ENCODE measurements around the gene CACNA2D2. TPM values are rescaled to one million over a fixed set of nuclear protein-coding genes. Genes with fewer than 3 reads are reported as not detected.
A peak's percentile ranks its signal among the peaks of the same experiment; 100 is the strongest.

Gene CACNA2D2
- total RNA-seq, 2 experiments from 2014 or later: 0.78 to 0.95 TPM

GRCh38 chr3:50537421-50538129 lies 34.1 kb upstream of the CACNA2D2 start:
- no peak for ATAC-seq
- POLR2A ChIA-PET: no interaction called here
- CTCF ChIA-PET: interaction anchor here (1.8 to 2.2 kb wide), 2 partner anchors 13 to 31 kb away, joined by 3 to 5 read pairs; partner anchors contain the start of gene HEMK1
- Mint-ChIP-seq H3K4me3 (no peak overlapping the region), H3K27me3 (ENCODE audit: low read depth) (peaks cover 32% of the 10 kb centered on the region), H3K4me1 (ENCODE audit: low read depth) (no peaks in the 10 kb centered on the region), H3K9me3 (ENCODE audit: insufficient read depth) (no peaks in the 10 kb centered on the region), H3K27ac (no peak overlapping the region), H3K36me3 (ENCODE audit: low read depth) (no peaks in the 10 kb centered on the region)
- no peak for DNase-seq

DNA sequence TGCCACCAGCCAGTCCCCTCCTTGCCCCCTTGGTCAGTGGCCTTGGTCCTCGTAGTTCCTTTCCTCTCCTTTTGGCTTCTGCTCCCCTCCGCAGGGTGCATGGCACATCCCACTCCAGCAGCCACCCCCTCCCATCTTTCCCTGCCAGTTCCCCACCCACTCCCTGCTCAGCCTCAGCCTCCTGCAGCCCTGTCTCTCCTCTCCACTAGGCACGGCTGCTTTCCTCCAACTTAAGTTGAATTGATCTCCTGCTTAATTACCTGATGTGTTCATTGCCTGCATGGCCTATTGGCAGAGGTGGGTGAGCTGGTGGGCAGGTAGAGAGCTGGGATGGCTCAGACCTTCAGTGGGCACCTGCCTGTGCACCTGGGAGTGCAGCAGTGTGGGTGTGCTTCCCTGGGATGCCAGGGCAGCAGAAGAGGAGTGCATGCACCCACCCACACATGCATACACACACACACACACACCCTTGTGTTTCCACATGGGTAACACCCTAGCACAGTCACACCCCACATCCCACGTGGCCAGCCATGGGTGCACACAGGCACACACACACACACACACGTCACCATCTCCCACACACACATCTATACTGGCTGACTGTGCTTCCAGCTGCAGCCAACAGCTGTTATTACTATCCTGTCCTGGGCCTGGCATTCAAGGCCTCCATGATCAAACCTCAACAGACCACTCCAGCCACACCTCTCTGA lies 33.2 kb upstream of the CACNA2D2 start:
- Mint-ChIP-seq H3K36me3 (ENCODE audit: low read depth) (no peaks in the 10 kb centered on the region), H3K4me1 (ENCODE audit: low read depth) (no peaks in the 10 kb centered on the region), H3K27me3 (ENCODE audit: low read depth) (peaks cover 40% of the 10 kb centered on the region), H3K4me3 (no peak overlapping the region), H3K27ac (no peak overlapping the region), H3K9me3 (ENCODE audit: insufficient read depth) (no peaks in the 10 kb centered on the region)
- ChIA-PET CTCF (interaction anchor here (1.8 kb wide), 1 partner anchor 32 kb away, joined by 3 read pairs; the partner anchor contains the start of gene HEMK1), POLR2A (no interaction called here)
- no peak for ATAC-seq
- DNase-seq: no peak

GRCh38 chr3:50534681-50535330 lies 31.4 kb upstream of the CACNA2D2 start:
- ATAC-seq (no peak), DNase-seq (no peak)
- Mint-ChIP-seq H3K4me1 (ENCODE audit: low read depth) (no peaks in the 10 kb centered on the region), H3K27ac (no peak overlapping the region), H3K27me3 (ENCODE audit: low read depth) (peaks cover 44% of the 10 kb centered on the region), H3K4me3 (no peak overlapping the region), H3K36me3 (ENCODE audit: low read depth) (no peaks in the 10 kb centered on the region), H3K9me3 (ENCODE audit: insufficient read depth) (no peaks in the 10 kb centered on the region)
- POLR2A ChIA-PET: no interaction called here
- CTCF ChIA-PET: interaction anchor here (1.4 kb wide), 1 partner anchor 15 kb away, joined by 3 read pairs; no protein-coding TSS in a partner anchor

GRCh38 chr3:50533807-50534461 lies 30.5 kb upstream of the CACNA2D2 start:
- Mint-ChIP-seq H3K4me3 (no peak overlapping the region), H3K27ac (no peak overlapping the region), H3K4me1 (ENCODE audit: low read depth) (no peaks in the 10 kb centered on the region), H3K36me3 (ENCODE audit: low read depth) (no peaks in the 10 kb centered on the region), H3K9me3 (ENCODE audit: insufficient read depth) (no peaks in the 10 kb centered on the region), H3K27me3 (ENCODE audit: low read depth) (peaks cover 44% of the 10 kb centered on the region)
- CTCF ChIA-PET: interaction anchor here (1.4 kb wide), 1 partner anchor 16 kb away, joined by 3 read pairs; no protein-coding TSS in a partner anchor
- POLR2A ChIA-PET: no interaction called here
- no peak for ATAC-seq
- no peak for DNase-seq

GRCh38 chr3:50533316-50533715 lies 29.9 kb upstream of the CACNA2D2 start:
- POLR2A ChIA-PET: no interaction called here
- CTCF ChIA-PET: no interaction called here
- no peak for ATAC-seq
- Mint-ChIP-seq H3K36me3 (ENCODE audit: low read depth) (no peaks in the 10 kb centered on the region), H3K4me3 (no peak overlapping the region), H3K4me1 (ENCODE audit: low read depth) (no peaks in the 10 kb centered on the region), H3K27me3 (ENCODE audit: low read depth) (peaks cover 43% of the 10 kb centered on the region), H3K9me3 (ENCODE audit: insufficient read depth) (no peaks in the 10 kb centered on the region), H3K27ac (no peak overlapping the region)
- no peak for DNase-seq

GRCh38 chr3:50532062-50532705 lies 28.8 kb upstream of the CACNA2D2 start:
- Mint-ChIP-seq H3K27ac (no peak overlapping the region), H3K4me3 (no peak overlapping the region), H3K4me1 (ENCODE audit: low read depth) (no peaks in the 10 kb centered on the region), H3K27me3 (ENCODE audit: low read depth) (peaks cover 37% of the 10 kb centered on the region), H3K36me3 (ENCODE audit: low read depth) (no peaks in the 10 kb centered on the region), H3K9me3 (ENCODE audit: insufficient read depth) (no peaks in the 10 kb centered on the region)
- ATAC-seq (no peak), DNase-seq (no peak)
- ChIA-PET POLR2A (no interaction called here), CTCF (no interaction called here)

- DNase-seq (no peak), ATAC-seq (no peak)
- H3K27me3 Mint-ChIP-seq (ENCODE audit: low read depth): peaks cover 32% of the 10 kb centered on the region
- ChIA-PET CTCF (no interaction called here), POLR2A (no interaction called here)
- no peaks in the 10 kb centered on the region for H3K9me3 Mint-ChIP-seq (ENCODE audit: insufficient read depth)
- no peak overlapping the region for H3K4me3 Mint-ChIP-seq
- H3K36me3 Mint-ChIP-seq (ENCODE audit: low read depth): no peaks in the 10 kb centered on the region
- no peak overlapping the region for H3K27ac Mint-ChIP-seq
- H3K4me1 Mint-ChIP-seq (ENCODE audit: low read depth): peaks cover 2% of the 10 kb centered on the region
These were observed 27.8 kb upstream of the CACNA2D2 start for GRCh38 chr3:50531201-50531600.

DNA sequence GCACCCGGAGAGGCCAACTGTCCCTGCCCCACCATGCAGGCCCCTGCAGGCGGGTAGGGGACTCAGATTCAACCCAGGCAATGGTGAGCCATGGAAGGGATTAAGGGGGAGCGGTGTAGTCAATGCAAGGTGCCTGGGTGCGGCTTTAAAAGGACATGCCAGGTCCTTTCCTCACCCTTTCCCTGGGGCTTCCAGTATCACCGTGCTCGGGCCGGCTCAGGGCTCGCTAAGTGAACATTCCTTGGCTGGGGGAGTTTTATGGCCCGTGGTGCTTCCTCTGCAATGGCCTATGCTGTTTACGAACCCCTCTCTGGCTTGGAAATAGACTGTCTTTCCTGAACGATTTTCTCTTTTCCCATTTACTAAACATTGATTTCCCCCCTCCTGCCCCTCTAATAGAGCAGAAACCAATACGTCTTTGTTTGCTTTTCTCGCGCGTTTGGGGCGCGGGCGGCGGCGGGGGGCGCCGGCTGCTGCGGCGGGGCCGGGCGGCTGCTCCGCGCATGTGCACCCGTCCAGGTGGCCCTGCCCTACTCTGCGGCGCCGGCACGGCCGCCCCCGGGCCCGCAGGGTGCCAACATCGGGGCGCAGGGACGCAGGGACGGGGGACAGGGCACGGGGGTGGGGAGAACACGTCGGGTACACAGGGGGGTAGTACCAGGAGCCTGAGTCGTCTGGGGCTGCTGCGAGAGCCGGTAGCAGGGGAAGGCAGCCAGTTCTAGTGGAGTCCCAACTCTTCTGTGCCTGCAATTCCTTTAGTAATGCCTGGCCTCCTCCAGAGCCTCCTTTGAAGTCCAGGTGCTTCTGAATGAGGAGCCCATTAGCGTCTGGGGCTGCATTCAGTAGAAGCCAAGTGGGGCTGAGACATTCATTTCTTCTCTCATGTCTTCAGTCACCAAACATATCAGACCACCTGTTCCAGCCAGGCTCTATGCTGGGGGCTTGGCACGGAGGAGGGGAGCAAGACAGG lies 26.9 kb upstream of the CACNA2D2 start:
- Mint-ChIP-seq H3K4me3 (no peak overlapping the region), H3K4me1 (ENCODE audit: low read depth) (peaks cover 7% of the 10 kb centered on the region), H3K27me3 (ENCODE audit: low read depth) (peaks cover 32% of the 10 kb centered on the region), H3K27ac (no peak overlapping the region), H3K36me3 (ENCODE audit: low read depth) (no peaks in the 10 kb centered on the region), H3K9me3 (ENCODE audit: insufficient read depth) (no peaks in the 10 kb centered on the region)
- POLR2A ChIA-PET: no interaction called here
- ATAC-seq: no peak
- CTCF ChIA-PET: no interaction called here
- DNase-seq: no peak

- Mint-ChIP-seq H3K4me3 (no peak overlapping the region), H3K4me1 (ENCODE audit: low read depth) (peaks cover 7% of the 10 kb centered on the region), H3K36me3 (ENCODE audit: low read depth) (no peaks in the 10 kb centered on the region), H3K27me3 (ENCODE audit: low read depth) (peaks cover 18% of the 10 kb centered on the region), H3K27ac (no peak overlapping the region), H3K9me3 (ENCODE audit: insufficient read depth) (no peaks in the 10 kb centered on the region)
- DNase-seq (peak; percentile 84), ATAC-seq (peak; percentile 91)
- ChIA-PET POLR2A (no interaction called here), CTCF (interaction anchor here (2.9 kb wide), 1 partner anchor 17 kb away, joined by 12 read pairs; no protein-coding TSS in a partner anchor)
These were observed 22.6 kb upstream of the CACNA2D2 start for GRCh38 chr3:50525987-50526386.

- peaks cover 13% of the 10 kb centered on the region for H3K27me3 Mint-ChIP-seq (ENCODE audit: low read depth)
- POLR2A ChIA-PET: no interaction called here
- H3K36me3 Mint-ChIP-seq (ENCODE audit: low read depth): no peaks in the 10 kb centered on the region
- no peak overlapping the region for H3K4me3 Mint-ChIP-seq
- ATAC-seq (no peak), DNase-seq (no peak)
- H3K27ac Mint-ChIP-seq: no peak overlapping the region
- H3K4me1 Mint-ChIP-seq (ENCODE audit: low read depth): peaks cover 7% of the 10 kb centered on the region
- H3K9me3 Mint-ChIP-seq (ENCODE audit: insufficient read depth): no peaks in the 10 kb centered on the region
- CTCF ChIA-PET: interaction anchor here (2.9 kb wide), 1 partner anchor 17 kb away, joined by 12 read pairs; no protein-coding TSS in a partner anchor
These were observed 21.9 kb upstream of the CACNA2D2 start for GRCh38 chr3:50525191-50525910.
